NCI-H1694 (cell line): ENCODE data around the gene CEP95.
"Not testable (repeated sequence)": the region's sequence is repeated elsewhere in the genome, so short reads cannot be mapped to it uniquely, and the experiment has no call there.

Experiments
- DNase-seq: peaks from one replicate; lab custom pipeline; 2025; lab: John Stamatoyannopoulos, UW

CEP95 gene

GRCh38 chr17:64573214-64573613, 66.4 kb downstream of the CEP95 start:
- DNase-seq, result no peak

- DNase-seq, result no peak
These were observed 67.9 kb downstream of the CEP95 start for GRCh38 chr17:64574646-64575045.

GRCh38 chr17:64575431-64575830, 68.7 kb downstream of the CEP95 start:
- DNase-seq, result no peak

- not testable (repeated sequence) for DNase-seq
These were observed 70.2 kb downstream of the CEP95 start for GRCh38 chr17:64577025-64577424.

- DNase-seq, result no peak
These were observed 73.1 kb downstream of the CEP95 start for GRCh38 chr17:64579917-64580316.

- DNase-seq, result no peak
These were observed 73.9 kb downstream of the CEP95 start for GRCh38 chr17:64580384-64581315.

GRCh38 chr17:64583038-64583437, 76.3 kb downstream of the CEP95 start:
- DNase-seq, result no peak

- no peak for DNase-seq
These were observed 78.4 kb downstream of the CEP95 start for GRCh38 chr17:64585146-64585545.
